Measurements from ENCODE around the gene NDRG3. TPM values are rescaled to one million over a fixed set of nuclear protein-coding genes. Genes with fewer than 3 reads are reported as not detected.

NDRG3 gene
- total RNA-seq (10 to 100 TPM; 20.8 to 30.6 (median 28.9) TPM), polyA plus RNA-seq (10 to 100 TPM; 44.1 to 49.4 TPM), total RNA-seq (35.4 reads per million, percentile 63 among the genes with 10 or more reads in this experiment)

GRCh38 chr20:36745927-36746659 lies at the start of gene NDRG3:
Gene NDRG3, minus strand, starts transcription at chr20:36746090. Its CDS starts 24,355 bp downstream, at chr20:36721735.
- Histone ChIP-seq H3K27me3 (ENCODE audit: control insufficient read depth in 2 of 2, insufficient read depth in 2 of 2, low read length in 2 of 2) (no peaks in the 10 kb centered on the region), H3K9me3 (ENCODE audit: control insufficient read depth in 2 of 3, low read length in 3 of 3) (no peaks in the 10 kb centered on the region), H3K4me1 (ENCODE audit: control insufficient read depth in 2 of 2, insufficient read depth in 2 of 2, low read length in 2 of 2) (peaks cover 5 to 7% of the 10 kb centered on the region in 2 donors), H3K36me3 (ENCODE audit: control insufficient read depth in 2 of 3, insufficient read depth in 3 of 3, low read length in 3 of 3) (peaks cover 0 to 4% (median 0%) of the 10 kb centered on the region in 3 experiments), H3K4me3 (ENCODE audit: low read length) (peak within 1 kb of the TSS; percentile 93), H3K27ac (ENCODE audit: low read depth, low read length) (peak within 1 kb of the TSS; percentile 70)
- Mint-ChIP-seq H3K27ac (peak within 1 kb of the TSS; percentile 83 to 97 (median 88)), H3K9me3 (peaks cover 0 to 3% (median 0%) of the 10 kb centered on the region in 11 donors), H3K4me1 (peaks cover 20 to 41% (median 29%) of the 10 kb centered on the region in 7 donors), H3K4me3 (peak within 1 kb of the TSS; percentile 85 to 94 (median 90)), H3K36me3 (peaks cover 0 to 10% (median 0%) of the 10 kb centered on the region in 5 donors), H3K27me3 (no peaks in the 10 kb centered on the region)
- ChIA-PET POLR2A (interaction anchor here (0.7 to 1.5 kb wide), 12 partner anchors 9 to 283 kb away, joined by 3 to 5 read pairs (median 3); partner anchors contain the start of gene RAB5IF), CTCF (interaction anchor here (0.5 to 2.9 kb wide), 6 partner anchors 9 to 445 kb away, joined by 3 to 17 read pairs (median 3); no protein-coding TSS in a partner anchor)
- DNase-seq: peak; percentile 81 to 93 (median 91)
- intact Hi-C loops (cut with micrococcal nuclease): loop anchor here (1.0 to 5.0 kb wide), 11 partner anchors 13 to 792 kb away; partner anchors contain the start of genes DSN1 (in 2 of the 2), RAB5IF (in 2 of the 2), SCAND1 (in 1 of the 2) and SLA2 (in 1 of the 2)
- ATAC-seq: peak; percentile 100

- H3K4me1 ChIP-seq (ENCODE audit: control insufficient read depth in 2 of 2, insufficient read depth in 2 of 2, low read length in 2 of 2): no peaks in the 10 kb centered on the region
- no peaks in the 10 kb centered on the region for H3K27me3 Mint-ChIP-seq
- H3K9me3 ChIP-seq (ENCODE audit: control insufficient read depth in 2 of 3, low read length in 3 of 3): no peaks in the 10 kb centered on the region
- no peak overlapping the region for H3K4me3 Mint-ChIP-seq
- H3K27ac Mint-ChIP-seq: no peak overlapping the region
- intact Hi-C loops (cut with micrococcal nuclease): no loop called here
- H3K4me1 Mint-ChIP-seq: no peaks in the 10 kb centered on the region
- peaks cover 0 to 2% (median 0%) of the 10 kb centered on the region in 11 donors for H3K9me3 Mint-ChIP-seq
- no peak for DNase-seq
- peaks cover 0 to 3% (median 0%) of the 10 kb centered on the region in 5 donors for H3K36me3 Mint-ChIP-seq
- no peaks in the 10 kb centered on the region for H3K27me3 ChIP-seq (ENCODE audit: control insufficient read depth in 2 of 2, insufficient read depth in 2 of 2, low read length in 2 of 2)
- POLR2A ChIA-PET: no interaction called here
- H3K4me3 ChIP-seq (ENCODE audit: low read length): no peak overlapping the region
- peak; percentile 18 for ATAC-seq
- no peak overlapping the region for H3K27ac ChIP-seq (ENCODE audit: low read depth, low read length)
- no peaks in the 10 kb centered on the region for H3K36me3 ChIP-seq (ENCODE audit: control insufficient read depth in 2 of 3, insufficient read depth in 3 of 3, low read length in 3 of 3)
- CTCF ChIA-PET: interaction anchor here (0.6 kb wide), 1 partner anchor 439 kb away, joined by 3 read pairs; no protein-coding TSS in a partner anchor
These were observed 48.2 kb upstream of the NDRG3 start for GRCh38 chr20:36794116-36794474.

- ATAC-seq: no peak
- Histone ChIP-seq H3K27me3 (ENCODE audit: control insufficient read depth in 2 of 2, insufficient read depth in 2 of 2, low read length in 2 of 2) (no peaks in the 10 kb centered on the region), H3K27ac (ENCODE audit: low read depth, low read length) (no peak overlapping the region), H3K36me3 (ENCODE audit: control insufficient read depth in 2 of 3, insufficient read depth in 3 of 3, low read length in 3 of 3) (no peaks in the 10 kb centered on the region), H3K4me1 (ENCODE audit: control insufficient read depth in 2 of 2, insufficient read depth in 2 of 2, low read length in 2 of 2) (no peaks in the 10 kb centered on the region), H3K4me3 (ENCODE audit: low read length) (no peak overlapping the region), H3K9me3 (ENCODE audit: control insufficient read depth in 2 of 3, low read length in 3 of 3) (no peaks in the 10 kb centered on the region)
- H3K27ac Mint-ChIP-seq: no peak overlapping the region
- no peak overlapping the region for H3K4me3 Mint-ChIP-seq
- peaks cover 0 to 3% (median 0%) of the 10 kb centered on the region in 5 donors for H3K36me3 Mint-ChIP-seq
- no peaks in the 10 kb centered on the region for H3K27me3 Mint-ChIP-seq
- ChIA-PET CTCF (interaction anchor here (0.6 kb wide), 1 partner anchor 439 kb away, joined by 3 read pairs; no protein-coding TSS in a partner anchor), POLR2A (no interaction called here)
- DNase-seq: no peak
- peaks cover 0 to 2% (median 0%) of the 10 kb centered on the region in 11 donors for H3K9me3 Mint-ChIP-seq
- intact Hi-C loops (cut with micrococcal nuclease): no loop called here
- H3K4me1 Mint-ChIP-seq: no peaks in the 10 kb centered on the region
These were observed 47.6 kb upstream of the NDRG3 start for GRCh38 chr20:36793294-36794115.

GRCh38 chr20:36792422-36792821 lies 46.5 kb upstream of the NDRG3 start:
- intact Hi-C loops (cut with micrococcal nuclease): no loop called here
- Mint-ChIP-seq H3K9me3 (peaks cover 0 to 2% (median 0%) of the 10 kb centered on the region in 11 donors), H3K27me3 (no peaks in the 10 kb centered on the region), H3K36me3 (peaks cover 0 to 3% (median 0%) of the 10 kb centered on the region in 5 donors), H3K27ac (no peak overlapping the region), H3K4me1 (no peaks in the 10 kb centered on the region), H3K4me3 (no peak overlapping the region)
- Histone ChIP-seq H3K4me1 (ENCODE audit: control insufficient read depth in 2 of 2, insufficient read depth in 2 of 2, low read length in 2 of 2) (no peaks in the 10 kb centered on the region), H3K36me3 (ENCODE audit: control insufficient read depth in 2 of 3, insufficient read depth in 3 of 3, low read length in 3 of 3) (no peaks in the 10 kb centered on the region), H3K27ac (ENCODE audit: low read depth, low read length) (no peak overlapping the region), H3K27me3 (ENCODE audit: control insufficient read depth in 2 of 2, insufficient read depth in 2 of 2, low read length in 2 of 2) (no peaks in the 10 kb centered on the region), H3K4me3 (ENCODE audit: low read length) (no peak overlapping the region), H3K9me3 (ENCODE audit: control insufficient read depth in 2 of 3, low read length in 3 of 3) (no peaks in the 10 kb centered on the region)
- ATAC-seq (no peak), DNase-seq (no peak)
- CTCF ChIA-PET: no interaction called here
- POLR2A ChIA-PET: no interaction called here

GRCh38 chr20:36791862-36792261 lies 46.0 kb upstream of the NDRG3 start:
- ChIA-PET POLR2A (no interaction called here), CTCF (interaction anchor here (1.2 kb wide), 1 partner anchor 17 kb away, joined by 3 read pairs; no protein-coding TSS in a partner anchor)
- no peak for ATAC-seq
- no peaks in the 10 kb centered on the region for H3K9me3 ChIP-seq (ENCODE audit: control insufficient read depth in 2 of 3, low read length in 3 of 3)
- H3K9me3 Mint-ChIP-seq: peaks cover 0 to 2% (median 0%) of the 10 kb centered on the region in 11 donors
- H3K4me3 Mint-ChIP-seq: no peak overlapping the region
- intact Hi-C loops (cut with micrococcal nuclease): no loop called here
- peaks cover 0 to 3% (median 0%) of the 10 kb centered on the region in 5 donors for H3K36me3 Mint-ChIP-seq
- H3K4me1 Mint-ChIP-seq: no peaks in the 10 kb centered on the region
- no peak overlapping the region for H3K27ac ChIP-seq (ENCODE audit: low read depth, low read length)
- no peaks in the 10 kb centered on the region for H3K27me3 ChIP-seq (ENCODE audit: control insufficient read depth in 2 of 2, insufficient read depth in 2 of 2, low read length in 2 of 2)
- H3K36me3 ChIP-seq (ENCODE audit: control insufficient read depth in 2 of 3, insufficient read depth in 3 of 3, low read length in 3 of 3): no peaks in the 10 kb centered on the region
- H3K27me3 Mint-ChIP-seq: no peaks in the 10 kb centered on the region
- no peak for DNase-seq
- peak overlapping the region in 1 of 9 donors; percentile 4 for H3K27ac Mint-ChIP-seq
- no peak overlapping the region for H3K4me3 ChIP-seq (ENCODE audit: low read length)
- H3K4me1 ChIP-seq (ENCODE audit: control insufficient read depth in 2 of 2, insufficient read depth in 2 of 2, low read length in 2 of 2): no peaks in the 10 kb centered on the region

GRCh38 chr20:36786663-36787062 lies 40.8 kb upstream of the NDRG3 start:
- no peak overlapping the region for H3K4me3 ChIP-seq (ENCODE audit: low read length)

More at GRCh38 chr20:36786663-36787062, 40.8 kb upstream of the NDRG3 start:
- H3K4me1 ChIP-seq (ENCODE audit: control insufficient read depth in 2 of 2, insufficient read depth in 2 of 2, low read length in 2 of 2): no peaks in the 10 kb centered on the region
- Mint-ChIP-seq H3K36me3 (no peaks in the 10 kb centered on the region), H3K4me1 (peaks cover 0 to 6% (median 0%) of the 10 kb centered on the region in 7 donors), H3K9me3 (no peaks in the 10 kb centered on the region), H3K4me3 (no peak overlapping the region), H3K27ac (peak overlapping the region in 1 of 9 donors; percentile 10), H3K27me3 (no peaks in the 10 kb centered on the region)
- intact Hi-C loops (cut with micrococcal nuclease): no loop called here
- no peaks in the 10 kb centered on the region for H3K36me3 ChIP-seq (ENCODE audit: control insufficient read depth in 2 of 3, insufficient read depth in 3 of 3, low read length in 3 of 3)
- ATAC-seq (no peak), DNase-seq (no peak)
- POLR2A ChIA-PET: no interaction called here
- no peak overlapping the region for H3K27ac ChIP-seq (ENCODE audit: low read depth, low read length)
- CTCF ChIA-PET: interaction anchor here (0.6 kb wide), 1 partner anchor 33 kb away, joined by 3 read pairs; no protein-coding TSS in a partner anchor
- H3K9me3 ChIP-seq (ENCODE audit: control insufficient read depth in 2 of 3, low read length in 3 of 3): no peaks in the 10 kb centered on the region
- H3K27me3 ChIP-seq (ENCODE audit: control insufficient read depth in 2 of 2, insufficient read depth in 2 of 2, low read length in 2 of 2): no peaks in the 10 kb centered on the region
